AG10803 (cell line): Measurements from ENCODE around the gene LYG1.
"Not testable (repeated sequence)": the region's sequence is repeated elsewhere in the genome, so short reads cannot be mapped to it uniquely, and the experiment has no call there.

Experiments used
- DNase-seq: peaks from one replicate; pipeline ENCODE4 v3.0.0; 2010; ENCODE audit warnings: low read depth
- H3K4me3 ChIP-seq: 2 replicates; pipeline ENCODE4 v1.5.1; 2011; ENCODE audit warnings: mild to moderate bottlenecking, low read length, control low read depth
- CTCF ChIP-seq: conservative IDR thresholded peaks from 2 replicates; pipeline ENCODE4 v1.5.1; 2011; ENCODE audit warnings: mild to moderate bottlenecking, low read length, control low read depth, inconsistent platforms

The LYG1 gene

DNA sequence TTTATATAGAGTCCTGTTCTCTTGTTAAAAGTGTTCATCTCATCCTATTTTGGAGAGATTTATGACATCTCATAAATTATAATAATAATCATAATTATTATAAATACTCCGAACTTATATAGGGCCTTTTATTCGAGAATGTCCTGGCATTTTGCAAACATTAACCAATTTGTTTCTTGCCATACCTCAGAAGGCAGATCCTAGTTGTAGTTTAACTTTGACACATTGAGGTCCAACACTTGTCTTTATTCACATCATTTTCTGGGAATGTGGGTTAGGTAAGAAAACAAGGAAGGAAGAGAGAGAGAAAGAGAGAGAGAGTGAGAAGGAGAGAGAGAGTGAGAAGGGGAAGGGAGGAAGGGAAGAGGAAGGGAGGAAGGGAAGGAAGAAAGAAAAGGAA, at the start of gene LYG1:
Gene LYG1 (minus strand): TSS at position 101 of the 400 bp plus-strand sequence. CDS start 5,527 bp downstream, outside the sequence.
- DNase-seq, H3K4me3 ChIP-seq: not testable (repeated sequence)

DNA sequence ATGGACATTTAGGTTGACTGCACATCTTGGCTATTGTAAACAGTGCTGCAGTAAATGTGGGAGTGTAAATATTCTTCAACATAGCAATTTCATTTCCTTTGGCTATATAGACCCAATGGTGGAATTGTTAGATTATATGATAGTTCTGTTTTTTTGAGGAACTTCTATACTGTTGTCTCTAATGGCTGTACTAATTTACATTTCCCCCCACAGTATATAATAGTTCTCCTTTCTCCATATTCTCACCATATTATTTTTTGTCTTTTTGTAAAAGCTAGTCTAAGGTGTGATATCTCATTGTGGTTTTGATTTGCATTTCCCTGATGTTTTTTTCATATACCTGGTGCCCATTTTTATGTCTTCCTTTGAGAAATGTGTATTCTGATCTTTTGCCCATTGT, 49.2 kb upstream of the LYG1 start:
- H3K4me3 ChIP-seq = no peak overlapping the region
- DNase-seq = no peak
- no peak for TF ChIP-seq CTCF

GRCh38 chr2:99348173-99348572, 47.2 kb upstream of the LYG1 start:
- H3K4me3 ChIP-seq = no peak overlapping the region
- DNase-seq = no peak
- no peak for TF ChIP-seq CTCF

DNA sequence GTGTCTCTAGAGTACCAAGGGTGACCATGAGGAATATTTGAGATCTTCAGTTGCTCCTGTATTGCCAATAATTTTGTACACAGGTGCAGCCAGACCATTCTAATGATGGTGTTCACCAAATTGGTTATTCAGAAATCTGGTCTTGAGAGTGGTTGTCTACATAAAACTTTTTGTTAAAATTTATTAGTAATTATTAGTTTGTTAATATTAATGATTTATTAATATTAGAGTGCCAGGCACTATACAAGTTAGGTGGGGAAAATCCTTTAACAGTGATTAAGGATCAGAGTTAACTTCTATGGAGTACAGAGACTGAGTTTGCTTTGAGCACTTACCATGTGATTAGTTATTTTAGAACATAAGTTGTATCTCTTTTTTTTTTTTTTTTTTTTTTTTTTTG, 45.2 kb upstream of the LYG1 start:
- no peak for TF ChIP-seq CTCF
- H3K4me3 ChIP-seq = no peak overlapping the region
- DNase-seq = no peak

GRCh38 chr2:99345446-99345845, 44.4 kb upstream of the LYG1 start:
- not testable (repeated sequence) for DNase-seq

GRCh38 chr2:99342536-99342935, 41.5 kb upstream of the LYG1 start:
- no peak for DNase-seq
- TF ChIP-seq CTCF = no peak
- H3K4me3 ChIP-seq = no peak overlapping the region

More at GRCh38 chr2:99345446-99345845, 44.4 kb upstream of the LYG1 start:
- not testable (repeated sequence) for H3K4me3 ChIP-seq

- no peak overlapping the region for H3K4me3 ChIP-seq
- no peak for TF ChIP-seq CTCF
- DNase-seq = no peak
These were observed 39.8 kb upstream of the LYG1 start for GRCh38 chr2:99340669-99341236.

DNA sequence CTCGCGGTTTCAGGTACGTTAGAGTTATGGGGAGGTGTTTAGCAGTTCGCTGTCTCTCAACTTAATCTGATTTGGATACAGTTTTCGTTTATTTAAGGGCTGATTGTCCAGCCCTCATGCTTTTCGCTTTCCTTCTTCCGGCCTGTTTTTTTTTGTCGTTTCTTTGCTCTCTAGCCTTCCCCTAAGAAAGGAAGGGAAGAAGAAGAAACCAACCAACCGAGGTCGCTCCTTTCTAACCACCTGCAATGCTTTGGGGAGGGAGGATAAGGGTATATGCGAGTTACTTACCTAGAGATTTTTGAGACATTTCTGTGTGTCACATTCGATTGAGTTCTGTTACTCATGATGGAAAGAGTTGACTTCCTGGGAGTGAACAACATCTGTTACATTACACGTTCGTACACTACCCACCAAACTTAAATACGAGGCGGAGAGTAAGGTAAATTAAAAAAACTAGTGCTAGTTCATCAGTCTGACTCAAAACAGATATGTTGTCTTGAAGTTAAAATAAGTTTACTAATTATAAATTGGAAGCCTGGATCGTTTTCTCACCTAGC, 37.1 kb upstream of the LYG1 start:
- DNase-seq = peak; percentile 9
- peak overlapping the region; percentile 90 for H3K4me3 ChIP-seq
- TF ChIP-seq CTCF = no peak
